Measurements from ENCODE around the gene TAF7L. TPM values are rescaled to one million over a fixed set of nuclear protein-coding genes. Genes with fewer than 3 reads are reported as not detected.

The TAF7L gene
- total and polyA plus RNA-seq, 2 donors (not counting 3 experiments of a cell fraction or from before 2014, with no cell fraction given) = 0.70 to 1.8 TPM

- H4K20me1 ChIP-seq (replicated peaks; ENCODE audit: control insufficient read depth, extremely low read depth, insufficient read depth, low read length) = no peaks in the 10 kb centered on the region
- no peaks in the 10 kb centered on the region for H3K9me1 ChIP-seq (replicated peaks; ENCODE audit: control insufficient read depth, extremely low read depth, insufficient read depth, low read length)
- DNase-seq (ENCODE audit: low read depth, low spot score) = no peak
- no TSS peak for BruUV-seq (replicated peaks)
- no peak overlapping the region for H3K27ac ChIP-seq (ENCODE audit: insufficient read depth, low read depth, low read length)
- H3K36me3 ChIP-seq (ENCODE audit: control insufficient read depth in 2 of 2, extremely low read depth in 1 of 2, insufficient read depth in 2 of 2, low read length in 2 of 2) = no peaks in the 10 kb centered on the region
- ChIA-PET POLR2A (no interaction called here), CTCF (no interaction called here)
- no peak overlapping the region for H3K4me3 ChIP-seq (replicated peaks in 1 of 3; ENCODE audit: insufficient read depth in 1 of 3, low read depth in 1 of 3, low read length in 3 of 3)
- TF ChIP-seq MYC (IDR thresholded peaks at IDR 0.05; ENCODE audit: low read depth, low read length) = no peak
- TF ChIP-seq GATA2 (IDR thresholded peaks at IDR 0.05; ENCODE audit: insufficient read depth, insufficient read length, low read depth, low read length) = no peak
- TF ChIP-seq EZH2 (IDR thresholded peaks at IDR 0.05; ENCODE audit: borderline replicate concordance, low read depth, low read length, severe bottlenecking) = no peak
- no peak for TF ChIP-seq POLR2AphosphoS5 (IDR thresholded peaks at IDR 0.05; ENCODE audit: insufficient read depth, low read depth, low read length)
- no peak for TF ChIP-seq FOS (IDR thresholded peaks at IDR 0.05; ENCODE audit: borderline replicate concordance, insufficient read depth, low read length)
- no peak for TF ChIP-seq POLR2A (IDR thresholded peaks at IDR 0.05; ENCODE audit: low read depth, low read length)
- TF ChIP-seq MAX (IDR thresholded peaks at IDR 0.05; ENCODE audit: insufficient read depth, insufficient read length) = no peak
- dilution Hi-C loops (cut with MboI; ENCODE audit: extremely low pct_ligation_motif_present, low sequenced_read_pairs) (no loop called here), intact Hi-C loops (cut with micrococcal nuclease) (no loop called here)
- H3K27me3 ChIP-seq (ENCODE audit: control insufficient read depth in 2 of 2, insufficient read depth in 2 of 2, low read length in 2 of 2) = no peaks in the 10 kb centered on the region
- H3K9ac ChIP-seq (replicated peaks; ENCODE audit: extremely low read depth, insufficient read depth, low read length) = no peak overlapping the region
- no peaks in the 10 kb centered on the region for H3K9me3 ChIP-seq (replicated peaks; ENCODE audit: control insufficient read depth, insufficient read depth, low read length)
- no peak for FAIRE-seq
- no peak overlapping the region for H2AFZ ChIP-seq (ENCODE audit: low read depth, low read length)
- no peaks in the 10 kb centered on the region for H3K79me2 ChIP-seq (ENCODE audit: control insufficient read depth, insufficient read depth, low read length)
- H3K4me2 ChIP-seq (ENCODE audit: insufficient read depth, low read length) = no peak overlapping the region
- peaks cover 6% of the 10 kb centered on the region for H3K4me1 ChIP-seq (ENCODE audit: control insufficient read depth, extremely low read depth, insufficient read depth, low read length)
Measured at GRCh38 chrX:101231080-101231479, 60.1 kb downstream of the TAF7L start.

GRCh38 chrX:101230636-101231035, 60.5 kb downstream of the TAF7L start:
- TF ChIP-seq FOS (IDR thresholded peaks at IDR 0.05; ENCODE audit: borderline replicate concordance, insufficient read depth, low read length) = peak; percentile 44
- TF ChIP-seq POLR2A (IDR thresholded peaks at IDR 0.05; ENCODE audit: low read depth, low read length) = no peak
- no peaks in the 10 kb centered on the region for H3K79me2 ChIP-seq (ENCODE audit: control insufficient read depth, insufficient read depth, low read length)
- no peaks in the 10 kb centered on the region for H3K9me1 ChIP-seq (replicated peaks; ENCODE audit: control insufficient read depth, extremely low read depth, insufficient read depth, low read length)
- no peak overlapping the region for H3K27ac ChIP-seq (ENCODE audit: insufficient read depth, low read depth, low read length)
- ChIA-PET CTCF (no interaction called here), POLR2A (no interaction called here)
- intact Hi-C loops (cut with micrococcal nuclease) = no loop called here
- no TSS peak for BruUV-seq (replicated peaks)
- H3K4me3 ChIP-seq (replicated peaks in 1 of 3; ENCODE audit: insufficient read depth in 1 of 3, low read depth in 1 of 3, low read length in 3 of 3) = no peak overlapping the region
- H3K36me3 ChIP-seq (ENCODE audit: control insufficient read depth in 2 of 2, extremely low read depth in 1 of 2, insufficient read depth in 2 of 2, low read length in 2 of 2) = no peaks in the 10 kb centered on the region
- dilution Hi-C loops (cut with MboI; ENCODE audit: extremely low pct_ligation_motif_present, low sequenced_read_pairs) = no loop called here
- no peak overlapping the region for H3K9ac ChIP-seq (replicated peaks; ENCODE audit: extremely low read depth, insufficient read depth, low read length)
- no peaks in the 10 kb centered on the region for H4K20me1 ChIP-seq (replicated peaks; ENCODE audit: control insufficient read depth, extremely low read depth, insufficient read depth, low read length)
- DNase-seq (ENCODE audit: low read depth, low spot score) (no peak), FAIRE-seq (no peak)
- H3K4me2 ChIP-seq (ENCODE audit: insufficient read depth, low read length) = no peak overlapping the region
- H3K4me1 ChIP-seq (ENCODE audit: control insufficient read depth, extremely low read depth, insufficient read depth, low read length) = peaks cover 6% of the 10 kb centered on the region
- no peak overlapping the region for H2AFZ ChIP-seq (ENCODE audit: low read depth, low read length)
- H3K27me3 ChIP-seq (ENCODE audit: control insufficient read depth in 2 of 2, insufficient read depth in 2 of 2, low read length in 2 of 2) = no peaks in the 10 kb centered on the region
- no peaks in the 10 kb centered on the region for H3K9me3 ChIP-seq (replicated peaks; ENCODE audit: control insufficient read depth, insufficient read depth, low read length)

Measured in endothelial cell of umbilical vein (primary cell).